Limb (tissue), 2 donors: Measurements from ENCODE around the gene NME3.
"Not testable (repeated sequence)": the region's sequence is repeated elsewhere in the genome, so short reads cannot be mapped to it uniquely, and the experiment has no call there.

ENCODE experiments used
- DNase-seq, 2 donors: peaks; one replicate each; pipeline ENCODE4 v3.0.0-alpha.2; 2016; ENCODE audit errors: extremely low spot score in 2 of 2

Gene NME3

DNA sequence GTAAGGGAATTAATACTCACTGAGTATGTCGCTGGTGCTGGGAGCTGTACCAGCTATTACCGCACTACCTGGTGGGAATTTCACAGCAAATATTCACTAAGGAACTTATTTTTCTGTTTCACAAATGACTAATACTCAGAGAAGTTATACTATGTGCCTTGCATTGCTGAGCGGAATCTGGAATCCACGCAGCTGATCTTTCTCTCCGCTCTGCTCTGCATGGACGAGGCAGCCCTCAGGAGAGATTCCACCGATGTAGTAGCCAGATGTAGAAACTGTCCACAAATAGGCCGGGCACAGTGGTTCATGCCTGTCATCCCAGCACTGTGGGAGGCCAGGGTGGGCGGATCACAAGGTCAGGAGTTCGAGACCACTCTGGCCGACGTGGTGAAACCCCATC is 17.1 kb downstream of the NME3 start:
- no peak for DNase-seq

DNA sequence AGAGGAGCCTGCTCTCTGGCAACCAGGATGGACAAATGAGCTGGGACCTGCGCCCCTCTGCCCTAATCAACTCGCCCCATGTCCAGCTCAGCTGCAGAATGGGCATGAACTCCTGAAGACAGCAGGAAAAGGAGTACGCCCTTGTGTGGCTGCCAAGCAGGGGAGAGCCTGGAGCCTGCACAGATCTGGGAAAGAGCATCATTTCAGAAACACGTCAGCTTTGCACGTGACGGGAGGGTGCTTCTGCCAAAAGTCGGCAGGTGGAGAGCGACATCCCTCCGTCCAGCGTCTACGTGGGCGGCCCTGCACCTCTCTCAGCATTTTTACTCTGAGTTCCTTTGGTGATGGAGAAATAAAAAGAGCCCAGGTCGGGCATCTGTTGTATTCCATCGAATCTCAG is 18.5 kb downstream of the NME3 start:
- DNase-seq: no peak

DNA sequence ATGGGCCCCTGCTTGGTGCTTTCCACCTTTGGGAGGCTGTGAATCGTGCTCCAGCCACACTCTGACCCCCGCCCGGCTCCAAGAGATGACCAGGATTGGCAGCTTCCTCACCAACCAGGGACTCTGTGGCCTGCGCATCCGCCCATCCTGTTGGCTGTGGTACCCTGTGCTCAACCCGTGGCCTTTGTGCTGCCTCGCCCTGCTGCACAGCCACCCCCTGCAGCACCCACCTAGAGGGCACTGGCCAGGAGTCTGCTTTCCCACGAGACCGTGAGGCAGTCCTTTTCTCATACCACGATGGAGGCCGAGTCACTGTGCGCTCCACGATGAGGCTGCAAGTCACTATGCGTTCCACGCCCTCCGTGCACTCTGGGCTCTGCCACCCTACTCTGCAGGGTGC is 19.4 kb downstream of the NME3 start:
- no peak for DNase-seq

DNA sequence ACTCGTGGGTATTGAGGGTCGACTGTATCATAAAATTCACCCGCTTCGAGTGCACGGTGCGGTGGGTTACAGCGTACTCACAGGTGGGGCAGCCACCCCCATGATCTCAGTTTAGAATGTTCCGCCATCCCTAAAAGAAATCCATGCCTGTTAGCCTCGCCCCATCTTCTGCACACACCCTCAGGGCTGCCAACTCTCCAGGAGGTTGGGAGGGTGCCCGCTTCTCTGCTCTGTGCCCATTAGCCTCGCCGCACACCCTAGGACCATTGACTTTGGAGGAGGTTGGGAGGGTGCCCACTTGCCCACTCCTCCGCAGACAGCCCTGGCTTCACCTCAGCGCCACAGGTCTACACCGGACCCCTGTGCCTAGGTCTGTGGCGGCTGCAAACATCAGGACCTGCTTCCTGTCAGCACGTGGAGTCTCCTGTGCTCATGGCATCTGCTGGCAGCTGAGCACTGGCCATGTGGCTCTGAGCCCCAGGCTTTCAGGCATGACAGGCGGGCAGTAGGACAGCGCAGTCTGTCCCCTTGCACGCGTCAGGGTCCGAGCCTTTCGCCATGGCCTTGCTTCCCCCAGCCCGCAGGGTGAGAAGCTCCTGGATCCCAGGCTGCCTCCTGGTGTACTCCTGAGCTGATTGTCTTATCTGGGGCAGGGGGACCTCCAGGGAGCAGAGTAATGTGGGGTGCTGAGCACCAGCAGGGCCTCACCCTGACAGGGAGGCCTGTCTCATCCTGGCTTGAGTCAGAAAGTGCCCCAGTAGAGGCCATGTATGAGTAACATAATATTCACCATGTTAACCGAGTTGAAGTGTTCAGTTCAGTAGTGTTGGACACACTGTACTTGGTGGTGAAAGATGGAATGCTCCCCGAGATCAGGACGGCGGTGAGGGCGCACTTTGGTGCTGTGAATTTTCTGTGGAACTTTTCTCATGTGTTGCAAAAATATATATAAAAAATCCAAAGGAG is 21.9 kb downstream of the NME3 start:
- no peak for DNase-seq

DNA sequence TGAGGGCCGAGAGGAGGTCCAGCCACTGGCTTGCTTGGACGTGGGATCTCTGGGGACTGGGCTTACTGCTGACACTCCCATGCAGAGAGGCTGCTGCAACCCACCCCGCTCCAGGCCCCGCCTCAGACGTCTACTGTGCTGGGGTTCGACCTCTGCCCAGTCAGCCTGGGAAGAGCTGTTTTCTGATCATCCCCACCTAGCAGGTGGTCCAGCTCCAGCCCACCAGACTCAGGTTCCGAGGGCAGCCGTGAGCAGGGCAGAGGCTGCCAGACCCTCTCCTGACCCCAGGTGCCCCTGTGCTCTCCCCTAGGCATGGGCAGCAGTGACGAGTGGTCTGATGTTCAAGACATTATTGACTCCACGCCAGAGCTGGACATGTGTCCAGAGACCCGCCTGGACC is 23.4 kb downstream of the NME3 start:
- no peak for DNase-seq

DNA sequence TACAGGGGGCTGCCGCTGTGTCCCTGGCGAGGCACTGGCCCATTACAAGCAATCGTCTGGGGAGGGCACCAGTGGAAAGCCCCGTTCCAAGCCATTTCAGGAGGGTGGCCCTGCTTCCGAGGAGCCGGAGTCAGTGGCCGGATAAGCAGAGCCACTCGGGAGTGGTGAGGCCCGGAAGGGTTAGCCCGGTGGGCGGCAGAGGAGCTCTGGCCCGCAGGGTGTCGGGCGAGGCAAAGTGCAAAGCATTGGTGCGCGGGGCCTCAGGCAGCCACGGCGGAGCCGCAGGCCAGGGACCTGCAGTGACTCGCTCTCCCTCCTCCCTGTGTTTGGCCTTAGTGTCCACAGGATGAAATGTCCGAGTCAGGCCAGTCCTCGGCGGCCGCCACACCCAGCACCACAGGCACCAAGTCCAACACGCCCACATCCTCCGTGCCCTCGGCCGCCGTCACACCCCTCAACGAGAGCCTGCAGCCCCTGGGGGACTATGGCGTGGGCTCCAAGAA is 24.6 kb downstream of the NME3 start:
- no peak for DNase-seq

DNA sequence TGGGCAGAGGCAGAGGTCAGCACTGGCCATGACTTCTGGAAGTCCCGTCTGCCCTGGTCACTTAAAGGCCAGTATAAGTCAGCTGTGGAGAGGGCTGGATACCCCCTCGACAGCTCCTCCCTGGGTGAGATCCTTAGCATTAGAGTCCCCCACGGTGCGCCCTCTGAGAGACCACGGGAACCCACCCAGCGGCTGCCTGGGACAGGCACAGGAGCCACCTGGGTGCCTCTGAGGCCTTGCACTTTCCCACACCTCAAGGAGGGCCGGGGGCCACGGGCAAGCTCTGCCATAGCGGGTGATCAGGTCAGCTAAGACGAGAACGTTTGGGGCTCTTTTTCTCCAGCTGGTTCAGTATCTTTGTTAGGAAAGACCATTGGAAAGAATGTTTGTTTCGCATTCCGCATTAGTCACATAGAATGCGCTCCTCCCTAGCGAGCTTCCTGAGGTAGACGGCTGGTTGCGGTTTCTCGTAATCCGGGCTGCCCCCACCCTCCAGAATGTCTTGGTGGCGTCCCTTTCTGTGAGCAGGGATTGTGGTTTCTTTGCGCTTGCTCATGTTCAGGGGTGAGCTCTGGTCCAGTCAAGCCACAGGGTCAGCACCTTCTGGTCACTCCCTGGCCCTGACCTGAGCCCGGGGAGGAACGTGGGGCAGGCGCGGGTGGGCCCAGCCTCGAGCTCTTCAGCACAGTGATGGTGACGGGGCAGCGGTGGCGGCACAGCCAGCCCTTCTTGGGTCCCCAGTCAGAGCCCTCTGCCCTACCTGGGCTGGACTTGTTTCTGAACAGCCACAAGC is 25.2 kb downstream of the NME3 start:
- no peak for DNase-seq

DNA sequence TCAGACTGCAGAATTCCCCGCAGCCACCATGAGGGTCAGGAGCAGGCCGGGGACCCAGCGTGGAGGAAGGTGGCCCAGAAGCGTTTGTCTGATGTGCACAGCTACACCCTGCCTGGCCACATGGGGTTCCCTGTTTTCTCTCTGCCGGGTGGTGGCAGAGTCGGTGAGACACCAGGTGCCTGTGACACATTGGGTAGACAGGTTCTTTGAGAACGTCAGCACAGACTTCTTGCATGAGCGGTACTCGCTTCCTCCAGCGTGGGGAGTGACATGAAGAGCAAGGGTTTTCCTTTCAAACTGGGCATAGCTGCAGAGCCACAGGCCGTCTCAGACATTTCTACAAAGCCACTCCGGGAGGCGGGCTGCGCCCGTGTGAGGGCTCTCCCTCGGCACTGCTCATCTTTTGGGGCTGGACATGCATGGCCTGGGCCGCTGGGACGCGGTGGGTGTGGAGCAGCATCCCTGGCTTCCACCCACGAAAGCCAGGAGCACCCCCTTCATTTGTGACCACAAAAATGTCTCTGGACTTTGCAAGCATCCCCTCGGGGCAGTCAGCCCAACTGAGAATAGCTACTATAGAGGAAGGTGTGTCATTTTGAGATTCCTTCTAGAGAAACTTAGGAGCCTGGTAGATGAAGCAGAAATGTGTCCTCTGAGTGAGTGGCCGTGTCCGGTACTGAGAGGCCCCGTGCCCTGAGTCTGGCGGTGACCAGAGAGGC is 26.0 kb downstream of the NME3 start:
- no peak for DNase-seq

DNA sequence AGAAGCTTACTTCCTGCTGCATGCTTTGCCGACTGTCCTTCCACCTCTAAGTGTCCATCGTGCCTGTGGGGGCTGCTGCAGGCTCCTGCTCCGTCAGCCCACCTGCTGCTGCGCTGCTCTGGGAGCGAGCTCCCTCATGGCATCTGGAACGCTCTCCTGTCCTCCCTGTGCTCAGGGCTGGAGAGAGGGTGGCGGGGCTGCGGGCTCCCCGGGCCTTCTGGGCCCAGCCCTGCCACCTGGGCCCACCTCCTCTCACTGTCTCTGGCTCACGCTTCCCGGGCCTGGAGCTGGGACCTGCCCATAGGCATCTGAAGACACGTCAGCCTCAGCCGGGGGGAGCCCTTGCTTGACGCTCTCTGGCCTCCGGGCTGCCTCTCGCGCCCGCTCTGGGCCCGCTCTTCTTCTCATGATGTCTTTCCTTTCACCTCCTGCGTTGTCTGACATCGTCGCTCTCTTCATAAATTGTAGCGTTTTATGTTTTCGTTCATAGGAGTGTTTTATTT is 27.0 kb downstream of the NME3 start:
- no peak for DNase-seq

DNA sequence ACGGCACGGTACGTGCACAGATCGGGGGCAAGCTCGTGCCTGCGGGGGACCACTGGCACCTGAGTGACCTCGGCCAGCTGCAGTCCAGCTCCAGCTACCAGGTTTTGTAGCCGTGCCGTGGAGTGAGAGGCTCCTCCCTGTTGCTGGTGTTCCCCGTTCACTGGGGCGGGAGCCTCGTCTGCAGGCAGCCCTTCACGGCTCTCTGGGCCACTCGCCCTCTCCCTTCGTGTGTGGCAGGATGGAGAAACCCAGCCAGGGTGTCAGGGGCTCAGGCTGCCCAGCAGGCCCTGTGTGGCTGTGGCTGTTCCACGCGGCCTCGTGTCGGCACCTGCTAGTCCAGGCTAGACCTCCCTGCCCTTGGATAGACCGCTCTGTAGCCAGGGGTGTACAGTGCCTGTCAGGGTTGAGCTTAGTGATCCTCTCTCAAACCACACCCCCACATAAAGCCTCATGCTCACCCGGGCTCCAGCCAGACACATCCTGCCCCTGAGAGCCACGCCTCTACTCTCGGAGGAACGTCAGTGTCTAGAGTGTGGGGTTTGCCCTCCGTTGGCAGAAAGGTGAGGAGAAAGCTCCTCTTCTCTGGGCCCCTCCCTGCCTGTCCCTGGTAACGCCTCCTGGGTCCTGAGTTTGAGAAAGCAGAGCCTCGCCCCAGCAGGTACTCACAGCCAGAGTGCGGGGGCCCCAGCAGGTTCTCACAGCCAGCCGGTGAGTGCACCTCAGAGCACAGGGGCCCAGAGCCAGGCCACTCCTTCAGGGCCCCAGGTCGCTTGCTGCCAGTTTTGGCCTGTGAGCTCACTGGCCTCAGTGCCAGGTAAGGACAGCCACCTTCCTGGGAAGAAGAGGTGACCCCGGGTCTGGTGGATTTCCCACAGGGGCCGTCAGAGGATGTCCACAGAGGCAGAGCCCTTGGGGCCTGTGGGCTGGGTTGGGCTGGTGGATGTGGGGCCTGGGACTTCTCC is 27.7 kb downstream of the NME3 start:
- DNase-seq: no peak

DNA sequence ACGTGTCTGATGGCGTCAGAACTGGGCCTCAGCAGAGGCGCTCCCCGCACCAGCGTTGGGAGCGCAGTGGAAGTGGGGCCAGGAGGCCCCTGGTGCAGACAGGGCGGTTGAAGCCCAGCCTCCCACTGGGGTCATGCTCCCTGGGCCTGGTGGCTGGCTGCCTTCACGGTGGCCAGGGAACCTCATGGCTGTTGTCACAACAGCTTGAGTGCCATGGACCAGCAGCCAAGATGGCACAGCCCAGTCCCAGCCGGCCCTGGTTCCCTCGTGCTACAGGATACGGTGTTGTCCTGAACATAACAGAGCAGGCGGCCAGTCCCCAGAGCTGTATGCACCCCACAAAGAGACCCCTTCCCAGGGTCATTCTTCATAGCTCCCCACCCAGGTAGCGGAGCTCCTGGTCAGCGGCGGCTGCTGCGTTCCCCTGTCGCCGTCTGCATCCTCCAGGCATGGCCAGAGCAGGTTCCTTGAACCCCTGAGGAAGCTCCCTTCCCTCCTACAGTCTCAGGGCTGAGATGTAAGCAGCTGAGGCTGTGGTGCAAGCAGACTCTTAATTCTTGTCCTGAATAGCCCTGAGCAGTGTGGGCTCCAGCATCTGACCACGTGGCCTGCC is 29.7 kb downstream of the NME3 start:
- DNase-seq: no peak

DNA sequence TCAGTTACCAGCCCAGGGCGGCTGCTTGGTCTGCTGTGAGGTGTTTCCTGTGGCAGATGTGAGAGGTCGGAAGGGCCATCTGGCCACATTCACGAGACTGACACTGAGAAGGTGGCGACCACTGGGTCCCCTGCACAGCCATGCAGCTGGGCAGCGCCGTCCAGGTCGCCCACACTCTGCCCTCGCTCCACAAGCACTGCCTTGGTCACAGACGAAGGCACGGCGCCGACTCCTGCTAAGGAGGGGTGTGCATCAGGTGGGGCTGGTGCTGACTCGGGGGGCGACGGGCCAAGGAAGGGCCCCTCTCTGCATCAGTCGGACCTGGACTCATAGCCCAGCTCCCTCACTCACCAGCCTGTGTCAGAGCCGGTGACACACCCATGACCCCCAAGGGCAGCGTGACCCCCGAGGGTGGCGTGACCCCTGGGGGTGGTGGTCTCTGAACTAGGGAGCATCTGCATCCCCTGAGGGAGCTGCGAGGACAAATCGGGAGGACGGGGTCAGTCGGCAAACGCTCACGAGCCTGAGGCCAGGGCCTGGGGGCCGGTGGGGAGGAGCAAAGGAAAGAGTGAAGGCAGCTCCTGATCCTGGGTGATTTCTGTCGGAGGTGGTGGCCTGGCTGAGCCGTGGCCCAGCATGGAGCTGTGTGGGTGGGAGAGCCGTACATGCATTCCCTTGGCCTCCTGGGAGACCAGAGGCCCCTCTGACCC is 30.4 kb downstream of the NME3 start:
- DNase-seq: no peak

DNA sequence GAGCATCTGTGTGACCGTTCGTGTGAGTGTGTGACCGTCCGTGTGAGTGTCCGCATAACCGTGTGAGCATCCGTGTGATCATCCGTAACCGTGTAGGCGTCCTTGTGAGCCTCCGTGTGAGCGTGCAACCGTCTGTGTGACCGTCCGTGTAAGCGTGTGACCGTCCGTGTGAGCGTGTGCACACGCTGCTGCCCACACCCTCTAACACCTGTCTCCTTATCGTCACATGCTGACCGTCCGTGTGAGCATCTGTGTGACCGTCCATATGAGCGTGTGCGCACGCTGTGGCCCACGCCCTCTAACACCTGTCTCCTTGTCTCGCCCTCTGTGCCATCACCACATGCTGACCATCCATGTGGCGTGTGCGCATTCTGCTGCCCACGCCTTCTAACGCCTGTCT is 31.1 kb downstream of the NME3 start:
- DNase-seq: no peak

DNA sequence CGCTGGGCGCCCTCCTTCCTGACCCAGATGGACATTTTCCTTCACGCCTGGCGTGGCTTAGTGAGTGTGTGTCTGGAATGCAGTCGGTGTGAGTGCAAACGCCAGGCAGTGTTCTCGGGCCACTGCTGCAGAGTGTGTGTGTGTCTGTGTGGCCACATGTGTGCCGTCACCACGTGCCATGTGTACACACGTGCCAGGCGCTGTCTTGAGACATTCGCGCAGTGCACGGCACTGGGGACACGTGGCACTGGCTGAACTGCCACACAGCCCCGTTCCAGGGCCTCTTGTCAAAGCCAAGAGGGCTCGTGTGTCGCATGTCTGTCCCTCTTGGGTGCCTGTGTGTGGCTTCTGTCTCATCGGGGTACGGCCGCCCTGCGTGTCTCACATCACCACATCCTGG is 36.5 kb downstream of the NME3 start:
- no peak for DNase-seq

DNA sequence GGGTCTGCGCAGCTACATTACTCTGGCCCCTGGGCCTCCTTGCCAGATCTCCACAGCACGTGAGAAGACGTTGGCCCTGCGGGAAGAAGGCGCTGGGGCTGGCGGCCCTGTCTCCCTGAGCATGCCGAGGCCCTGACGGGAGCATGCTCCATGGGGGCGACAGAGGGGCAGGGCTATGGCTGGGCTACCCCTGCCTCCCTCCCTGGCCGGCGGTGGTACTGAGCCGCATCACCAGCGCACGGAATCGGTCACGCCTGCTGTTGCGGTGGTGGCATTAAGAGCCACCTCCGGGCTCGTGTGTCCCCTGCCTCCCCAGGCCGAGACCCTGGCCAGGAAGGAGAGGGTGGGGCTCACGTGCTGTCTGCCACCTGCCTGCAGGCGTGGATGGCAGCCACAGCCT is 37.2 kb downstream of the NME3 start:
- no peak for DNase-seq

DNA sequence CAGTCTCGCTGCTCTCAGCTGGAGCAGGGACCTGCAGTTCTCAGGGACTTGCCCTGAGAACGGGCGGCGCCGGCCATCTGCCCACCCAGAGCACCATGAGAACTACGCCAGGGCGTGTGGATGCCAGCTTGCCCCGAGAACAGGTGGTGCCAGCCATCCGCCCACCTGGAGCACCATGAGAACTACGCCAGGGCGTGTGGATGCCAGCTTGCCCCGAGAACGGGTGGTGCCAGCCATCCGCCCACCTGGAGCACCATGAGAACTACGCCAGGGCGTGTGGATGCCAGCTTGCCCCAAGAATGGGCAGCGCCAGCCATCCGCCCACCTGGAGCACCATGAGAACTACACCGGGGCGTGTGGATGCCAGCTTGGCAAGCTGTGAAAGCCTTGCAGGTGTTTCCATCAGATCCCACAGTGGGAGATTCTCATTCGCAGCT is 38.8 kb downstream of the NME3 start:
- DNase-seq: not testable (repeated sequence)

DNA sequence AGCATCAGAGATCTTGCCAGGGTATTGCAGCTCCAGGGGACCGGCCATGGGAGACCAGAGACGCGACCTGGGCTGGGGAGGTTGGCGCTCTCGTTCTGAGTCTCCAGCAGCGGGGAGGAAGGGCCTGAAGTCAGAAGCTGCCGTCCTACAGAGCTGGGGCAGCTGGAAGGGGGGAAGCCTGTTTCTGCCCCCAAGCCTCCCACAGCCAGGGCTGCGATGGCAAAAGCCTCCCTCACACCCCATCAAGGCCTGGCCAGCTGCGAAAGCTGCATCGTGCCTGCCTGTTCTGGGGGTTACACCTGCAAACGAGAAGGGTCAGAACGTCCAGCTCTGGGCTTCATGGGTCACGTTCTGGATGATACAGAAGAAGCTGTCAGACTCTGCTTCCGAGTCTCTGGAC is 39.3 kb downstream of the NME3 start:
- DNase-seq: no peak

DNA sequence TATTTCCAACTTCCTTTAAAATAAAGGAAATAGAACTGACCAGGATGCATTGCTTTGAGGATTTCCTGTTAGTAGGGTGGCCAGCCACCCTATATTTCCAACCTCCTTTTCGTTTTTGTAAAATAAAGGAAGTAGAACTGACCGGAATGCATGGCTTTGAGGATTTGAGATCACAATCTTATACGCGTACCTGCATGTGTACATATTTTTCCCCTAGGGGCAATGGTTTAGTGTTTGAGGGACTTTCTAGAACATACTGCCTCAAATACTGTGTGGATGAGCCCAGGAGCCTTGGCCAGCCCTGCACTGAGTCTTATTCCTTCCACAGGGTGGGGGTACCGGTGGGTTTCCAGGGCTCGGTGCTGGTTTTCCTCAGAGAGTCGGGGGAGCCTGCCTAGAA is 39.7 kb downstream of the NME3 start:
- DNase-seq: no peak

DNA sequence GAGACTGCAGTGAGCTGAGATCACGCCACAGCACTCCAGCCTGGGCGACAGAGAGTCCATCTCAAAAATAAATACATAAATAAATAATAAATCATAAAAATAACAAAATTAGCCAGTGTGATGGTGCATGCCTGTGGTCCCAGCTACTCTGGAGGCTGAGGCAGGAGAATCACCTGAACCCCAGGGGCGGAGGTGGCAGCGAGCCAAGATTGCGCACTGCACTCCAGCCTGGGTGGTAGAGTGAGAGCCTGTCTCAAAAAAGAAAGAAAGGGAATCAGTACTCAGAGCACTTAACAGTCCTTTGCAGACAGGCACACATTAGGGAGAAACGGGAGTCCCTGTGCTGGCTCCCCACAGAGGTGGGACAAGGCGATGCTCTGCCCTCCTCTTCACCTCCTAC is 40.3 kb downstream of the NME3 start:
- no peak for DNase-seq
